ENCODE data around the gene GPR137. TPM values are rescaled to one million over a fixed set of nuclear protein-coding genes. Genes with fewer than 3 reads are reported as not detected.

GPR137 gene
- total and polyA plus RNA-seq, 10 of the 15 experiments (the other 5 are each of a cell fraction or from before 2014, with no cell fraction given) = 0.37 to 29.2 (median 13.8) TPM

- TF ChIP-seq ZBTB4 (CRISPR knock-in tag; IDR thresholded peaks at IDR 0.05) (no peak), FOS (IDR thresholded peaks at IDR 0.05; ENCODE audit: borderline replicate concordance, extremely low read depth, insufficient read length) (no peak), ASH2L (IDR thresholded peaks at IDR 0.05; ENCODE audit: borderline replicate concordance, low read depth) (no peak), NFYB (IDR thresholded peaks at IDR 0.05; ENCODE audit: insufficient read depth, low read depth, low read length) (no peak), MTA3 (IDR thresholded peaks at IDR 0.05; ENCODE audit: borderline replicate concordance, low read length) (no peak; the same call in 1 of the 2 replicates), EZH2 (IDR thresholded peaks at IDR 0.05; ENCODE audit: borderline replicate concordance, control insufficient read depth, low read depth, low read length) (no peak), ZSCAN29 (IDR thresholded peaks at IDR 0.05) (no peak), EED (IDR thresholded peaks at IDR 0.05; ENCODE audit: low read depth) (no peak), MYB (IDR thresholded peaks at IDR 0.05; ENCODE audit: borderline replicate concordance, low read depth, low read length) (no peak), JUND (IDR thresholded peaks at IDR 0.05; ENCODE audit: low read depth, low read length) (no peak), SMAD5 (IDR thresholded peaks at IDR 0.05; ENCODE audit: low read depth) (peak; percentile 48; the same call in 1 of the 2 replicates), NR2C1 (IDR thresholded peaks at IDR 0.05) (no peak), SMAD1 (IDR thresholded peaks at IDR 0.05; ENCODE audit: low read depth, partially characterized antibody) (peak; percentile 32), ZNF274 (IDR thresholded peaks at IDR 0.05; ENCODE audit: insufficient read depth, insufficient read length) (no peak)
- TF ChIP-seq, protein P1, sequence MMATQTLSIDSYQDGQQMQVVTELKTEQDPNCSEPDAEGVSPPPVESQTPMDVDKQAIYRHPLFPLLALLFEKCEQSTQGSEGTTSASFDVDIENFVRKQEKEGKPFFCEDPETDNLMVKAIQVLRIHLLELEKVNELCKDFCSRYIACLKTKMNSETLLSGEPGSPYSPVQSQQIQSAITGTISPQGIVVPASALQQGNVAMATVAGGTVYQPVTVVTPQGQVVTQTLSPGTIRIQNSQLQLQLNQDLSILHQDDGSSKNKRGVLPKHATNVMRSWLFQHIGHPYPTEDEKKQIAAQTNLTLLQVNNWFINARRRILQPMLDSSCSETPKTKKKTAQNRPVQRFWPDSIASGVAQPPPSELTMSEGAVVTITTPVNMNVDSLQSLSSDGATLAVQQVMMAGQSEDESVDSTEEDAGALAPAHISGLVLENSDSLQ (IDR thresholded peaks at IDR 0.05) = no peak; the same call in 1 of the 2 replicates
- TF ChIP-seq, protein P2, sequence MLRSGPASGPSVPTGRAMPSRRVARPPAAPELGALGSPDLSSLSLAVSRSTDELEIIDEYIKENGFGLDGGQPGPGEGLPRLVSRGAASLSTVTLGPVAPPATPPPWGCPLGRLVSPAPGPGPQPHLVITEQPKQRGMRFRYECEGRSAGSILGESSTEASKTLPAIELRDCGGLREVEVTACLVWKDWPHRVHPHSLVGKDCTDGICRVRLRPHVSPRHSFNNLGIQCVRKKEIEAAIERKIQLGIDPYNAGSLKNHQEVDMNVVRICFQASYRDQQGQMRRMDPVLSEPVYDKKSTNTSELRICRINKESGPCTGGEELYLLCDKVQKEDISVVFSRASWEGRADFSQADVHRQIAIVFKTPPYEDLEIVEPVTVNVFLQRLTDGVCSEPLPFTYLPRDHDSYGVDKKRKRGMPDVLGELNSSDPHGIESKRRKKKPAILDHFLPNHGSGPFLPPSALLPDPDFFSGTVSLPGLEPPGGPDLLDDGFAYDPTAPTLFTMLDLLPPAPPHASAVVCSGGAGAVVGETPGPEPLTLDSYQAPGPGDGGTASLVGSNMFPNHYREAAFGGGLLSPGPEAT (IDR thresholded peaks at IDR 0.05; ENCODE audit: low read depth) = no peak
- TF ChIP-seq, protein P3, sequence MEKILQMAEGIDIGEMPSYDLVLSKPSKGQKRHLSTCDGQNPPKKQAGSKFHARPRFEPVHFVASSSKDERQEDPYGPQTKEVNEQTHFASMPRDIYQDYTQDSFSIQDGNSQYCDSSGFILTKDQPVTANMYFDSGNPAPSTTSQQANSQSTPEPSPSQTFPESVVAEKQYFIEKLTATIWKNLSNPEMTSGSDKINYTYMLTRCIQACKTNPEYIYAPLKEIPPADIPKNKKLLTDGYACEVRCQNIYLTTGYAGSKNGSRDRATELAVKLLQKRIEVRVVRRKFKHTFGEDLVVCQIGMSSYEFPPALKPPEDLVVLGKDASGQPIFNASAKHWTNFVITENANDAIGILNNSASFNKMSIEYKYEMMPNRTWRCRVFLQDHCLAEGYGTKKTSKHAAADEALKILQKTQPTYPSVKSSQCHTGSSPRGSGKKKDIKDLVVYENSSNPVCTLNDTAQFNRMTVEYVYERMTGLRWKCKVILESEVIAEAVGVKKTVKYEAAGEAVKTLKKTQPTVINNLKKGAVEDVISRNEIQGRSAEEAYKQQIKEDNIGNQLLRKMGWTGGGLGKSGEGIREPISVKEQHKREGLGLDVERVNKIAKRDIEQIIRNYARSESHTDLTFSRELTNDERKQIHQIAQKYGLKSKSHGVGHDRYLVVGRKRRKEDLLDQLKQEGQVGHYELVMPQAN (conservative IDR thresholded peaks at IDR 0.05) = peak; percentile 62
- TF ChIP-seq, protein P4, sequence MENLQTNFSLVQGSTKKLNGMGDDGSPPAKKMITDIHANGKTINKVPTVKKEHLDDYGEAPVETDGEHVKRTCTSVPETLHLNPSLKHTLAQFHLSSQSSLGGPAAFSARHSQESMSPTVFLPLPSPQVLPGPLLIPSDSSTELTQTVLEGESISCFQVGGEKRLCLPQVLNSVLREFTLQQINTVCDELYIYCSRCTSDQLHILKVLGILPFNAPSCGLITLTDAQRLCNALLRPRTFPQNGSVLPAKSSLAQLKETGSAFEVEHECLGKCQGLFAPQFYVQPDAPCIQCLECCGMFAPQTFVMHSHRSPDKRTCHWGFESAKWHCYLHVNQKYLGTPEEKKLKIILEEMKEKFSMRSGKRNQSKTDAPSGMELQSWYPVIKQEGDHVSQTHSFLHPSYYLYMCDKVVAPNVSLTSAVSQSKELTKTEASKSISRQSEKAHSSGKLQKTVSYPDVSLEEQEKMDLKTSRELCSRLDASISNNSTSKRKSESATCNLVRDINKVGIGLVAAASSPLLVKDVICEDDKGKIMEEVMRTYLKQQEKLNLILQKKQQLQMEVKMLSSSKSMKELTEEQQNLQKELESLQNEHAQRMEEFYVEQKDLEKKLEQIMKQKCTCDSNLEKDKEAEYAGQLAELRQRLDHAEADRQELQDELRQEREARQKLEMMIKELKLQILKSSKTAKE (IDR thresholded peaks at IDR 0.05; ENCODE audit: low read depth, poor library complexity, severe bottlenecking) = no peak
These were observed 32.5 kb downstream of the GPR137 start, which contains the start of gene PRDX5 (continued) for GRCh38 chr11:64317961-64318765.
